K562 (cell line): ENCODE measurements around the gene TRIM24. TPM values are rescaled to one million over a fixed set of nuclear protein-coding genes. Genes with fewer than 3 reads are reported as not detected.

Source experiments
- ATF3 ChIP-seq, 2 experiments: fragments of 450-650 bp in 1 of 2; sonication (generic) in 1 of 2; formaldehyde crosslinking in 1 of 2; IDR thresholded peaks in 1 of 2; conservative IDR thresholded peaks in 1 of 2; 2 replicates each; pipeline versions ENCODE4 v1.6.1 to v1.8.1; 2016 to 2023; ENCODE audit warnings: mild to moderate bottlenecking in 2 of 2, moderate library complexity in 2 of 2, inconsistent platforms in 1 of 2, missing genetic modification reagents in 1 of 2
- CHD7 ChIP-seq: fragments of 200-600 bp; sonication (generic); IDR thresholded peaks from one replicate; pipeline ENCODE4 v1.6.1; 2012; ENCODE audit warnings: mild to moderate bottlenecking, low read depth, low read length, inconsistent platforms
- E4F1 ChIP-seq: fragments of 250-450 bp; sonication (Bioruptor Pico); IDR thresholded peaks from 2 replicates; pipeline ENCODE4 v1.5.0; 2021; ENCODE audit warnings: mild to moderate bottlenecking, borderline replicate concordance
- MED1 ChIP-seq: sonication (generic); formaldehyde crosslinking; IDR thresholded peaks from 2 replicates; pipeline ENCODE4 v1.8.1; 2023; ENCODE audit warnings: missing genetic modification reagents, borderline replicate concordance
- TAF7 ChIP-seq: fragments of 450-650 bp; IDR thresholded peaks from 2 replicates; pipeline ENCODE4 v1.6.1; 2016; ENCODE audit warnings: missing genetic modification characterization, missing compliant biosample characterization
- ZNF830 ChIP-seq: fragments of 250-450 bp; sonication (Bioruptor Pico); IDR thresholded peaks from 2 replicates; pipeline ENCODE4 v1.5.0; 2021; ENCODE audit warnings: mild to moderate bottlenecking
- polyA plus RNA-seq, 8 experiments: library from polyadenylated mRNA; depleted of rRNA in 4 of 8; stranded (reverse) in 5 of 8; unstranded in 3 of 8; fragments of >200 nt; fragmentation: Nextera tagmentation in 2 of 8; fragmentation: Illumina TruSeq in 1 of 8; extraction: Ambion mirVana in 2 of 8; extraction: Trizol in 1 of 8; gene quantifications; 2 replicates each; pipeline versions ENCODE4 v1.2.1 to v1.2.3, GENCODE V29; 2011 to 2014; ENCODE audit warnings: inconsistent platforms in 1 of 8, missing spikeins in 1 of 8
- total RNA-seq, 7 experiments: library from RNA; depleted of rRNA in 6 of 7; stranded (reverse); fragments of >200 nt in 6 of 7; fragmentation: Illumina TruSeq in 2 of 7; extraction: Trizol in 2 of 7; gene quantifications; 2 replicates each; pipeline versions ENCODE4 v1.2.1 to v1.2.3, GENCODE V29; 2011 to 2021; ENCODE audit warnings: low replicate concordance in 1 of 7
- TF ChIP-seq, protein P1 (sequence below): sonication (generic); formaldehyde crosslinking; IDR thresholded peaks from 2 replicates; pipeline ENCODE4 v1.8.1; 2023; ENCODE audit warnings: mild to moderate bottlenecking, missing genetic modification reagents, moderate library complexity

The TRIM24 gene
- total and polyA plus RNA-seq, 9 of the 15 experiments (the other 6 are each of a cell fraction or from before 2014, with no cell fraction given), result 13.4 to 74.0 (median 41.7) TPM

GRCh38 chr7:138460649-138461607, 869 bp downstream of the TRIM24 start (continued):
- TF ChIP-seq E4F1 (CRISPR knock-in tag) (no peak), CHD7 (no peak), ATF3 (IDR thresholded peaks at IDR 0.05) (no peak), ATF3 (CRISPR knock-in tag; conservative IDR thresholded peaks at IDR 0.05) (0 out of 2 replicates have a peak, but pooled peaks have one; percentile 25), ZNF830 (CRISPR knock-in tag) (no peak), MED1 (CRISPR knock-in tag) (0 out of 2 replicates have a peak, but pooled peaks have one; percentile 54), TAF7 (tag) (peak; percentile 38; the same call in 1 of the 2 replicates)
- TF ChIP-seq, protein P1, sequence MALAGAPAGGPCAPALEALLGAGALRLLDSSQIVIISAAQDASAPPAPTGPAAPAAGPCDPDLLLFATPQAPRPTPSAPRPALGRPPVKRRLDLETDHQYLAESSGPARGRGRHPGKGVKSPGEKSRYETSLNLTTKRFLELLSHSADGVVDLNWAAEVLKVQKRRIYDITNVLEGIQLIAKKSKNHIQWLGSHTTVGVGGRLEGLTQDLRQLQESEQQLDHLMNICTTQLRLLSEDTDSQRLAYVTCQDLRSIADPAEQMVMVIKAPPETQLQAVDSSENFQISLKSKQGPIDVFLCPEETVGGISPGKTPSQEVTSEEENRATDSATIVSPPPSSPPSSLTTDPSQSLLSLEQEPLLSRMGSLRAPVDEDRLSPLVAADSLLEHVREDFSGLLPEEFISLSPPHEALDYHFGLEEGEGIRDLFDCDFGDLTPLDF (CRISPR knock-in tag), result peak; percentile 55
